HepG2 (cell line): ENCODE results near the gene CNP. TPM values are rescaled to one million over a fixed set of nuclear protein-coding genes. Genes with fewer than 3 reads are reported as not detected.

Experiments
- ATAC-seq: fragments of 200-7000 bp; cut with Tn5 transposase; 3 replicates; pipeline ENCODE4 v1.9.1; 2020; ENCODE audit warnings: mild to moderate bottlenecking, moderate library complexity
- BruUV-seq: library from RNA; stranded (reverse); fragments of 400-500 nt; replicated peaks from 2 replicates; lab custom pipeline; 2021; lab: Mats Ljungman, UMichigan
- CTCF ChIA-PET: fragments of 300-600 bp; formaldehyde crosslinking; extraction: SDS; loops from one replicate; lab custom pipeline; 2021; ENCODE audit warnings: low total read pairs, inconsistent platforms, low intra/inter-chr PET ratio; lab: Yijun Ruan, JAX
- POLR2A ChIA-PET: fragments of 350-600 bp; sonication (Branson Sonifier 250); formaldehyde crosslinking; loops from one replicate; lab custom pipeline; 2020; ENCODE audit warnings: antibody characterized with exemption, inconsistent platforms; lab: Yijun Ruan, JAX
- DNase-seq: peaks from one replicate; pipeline ENCODE4 v3.0.0-alpha.2; 2015; ENCODE audit warnings: low spot score
- FAIRE-seq: peaks from 3 replicates; lab custom pipeline; 2011; peaks lifted over from hg19 to GRCh38; lab: Jason Lieb, UNC
- H2AFZ ChIP-seq: one replicate; pipeline ENCODE4 v1.6.1; 2011; ENCODE audit warnings: low read length, inconsistent platforms
- H3K27ac ChIP-seq: fragments of 300-600 bp; 3 replicates; pipeline ENCODE4 v1.8.0; 2011; ENCODE audit warnings: mixed run types, mild to moderate bottlenecking, mixed read lengths, low read length, inconsistent platforms; ENCODE audit not compliant: insufficient read depth; ENCODE audit errors: extremely low read length
- H3K27me3 ChIP-seq, 2 experiments: fragments of 200-600 bp in 1 of 2; 2 replicates in 1 of 2; 3 replicates in 1 of 2; pipeline versions ENCODE4 v1.6.0 to v1.8.0; 2011; ENCODE audit warnings: low read length in 2 of 2, mild to moderate bottlenecking in 2 of 2, moderate library complexity in 2 of 2, inconsistent platforms in 1 of 2; ENCODE audit not compliant: insufficient read depth in 2 of 2, control insufficient read depth in 1 of 2
- H3K36me3 ChIP-seq, 2 experiments: fragments of 200-600 bp in 1 of 2; replicated peaks in 1 of 2; 2 replicates in 1 of 2; 3 replicates in 1 of 2; pipeline versions ENCODE4 v1.5.1 to v1.8.0; 2011; ENCODE audit warnings: low read length in 2 of 2, inconsistent platforms in 1 of 2; ENCODE audit not compliant: insufficient read depth in 2 of 2, control insufficient read depth in 1 of 2
- H3K4me1 ChIP-seq: 2 replicates; pipeline ENCODE4 v1.5.1; 2012; ENCODE audit warnings: low read length, inconsistent platforms; ENCODE audit not compliant: insufficient read depth
- H3K4me2 ChIP-seq: 2 replicates; pipeline ENCODE4 v1.6.0; 2011; ENCODE audit warnings: low read depth, low read length, inconsistent platforms
- H3K4me3 ChIP-seq, 3 experiments: fragments of 200-600 bp in 1 of 3; sonication (generic), shearing (Covaris generic) in 1 of 3; replicated peaks in 1 of 3; 2 replicates each; pipeline ENCODE4 v1.5.1; 2011 to 2016; ENCODE audit warnings: low read length in 3 of 3, inconsistent platforms in 2 of 3, low read depth in 2 of 3, mild to moderate bottlenecking in 2 of 3, control low read depth in 1 of 3, mixed read lengths in 1 of 3; ENCODE audit not compliant: insufficient read depth in 1 of 3
- H3K79me2 ChIP-seq: one replicate; pipeline ENCODE4 v1.6.1; 2011; ENCODE audit warnings: low read length, inconsistent platforms; ENCODE audit not compliant: insufficient read depth
- H3K9ac ChIP-seq: 2 replicates; pipeline ENCODE4 v1.6.0; 2011; ENCODE audit warnings: mild to moderate bottlenecking, low read depth, low read length, inconsistent platforms; ENCODE audit not compliant: insufficient read depth
- H3K9me3 ChIP-seq: 2 replicates; pipeline ENCODE4 v1.5.1; 2012; ENCODE audit warnings: mild to moderate bottlenecking, low read length
- H4K20me1 ChIP-seq: 2 replicates; pipeline ENCODE4 v1.6.0; 2011; ENCODE audit warnings: inconsistent platforms, mild to moderate bottlenecking, low read length, moderate library complexity; ENCODE audit not compliant: insufficient read depth
- CEBPB ChIP-seq: IDR thresholded peaks from 2 replicates; pipeline ENCODE4 v1.6.1; 2011; ENCODE audit warnings: low read depth, low read length, improper control_type of control experiment, borderline replicate concordance
- SRSF9 ChIP-seq: fragments of 200-400 bp; formaldehyde crosslinking; IDR thresholded peaks from 2 replicates; pipeline ENCODE4 v1.6.1; 2018; ENCODE audit warnings: borderline replicate concordance, mild to moderate bottlenecking, low read depth, low read length; ENCODE audit not compliant: insufficient read depth, poor library complexity, severe bottlenecking
- WGBS: methylation state at CpG from one replicate; pipeline ENCODE4 v1.1.6; 2017; ENCODE audit warnings: low lambda C conversion rate; 5-methylcytosine and 5-hydroxymethylcytosine counted together
- in situ Hi-C: cut with HindIII; loops from 2 replicates; pipeline ENCODE4 v1.10.0; 2017; ENCODE audit warnings: low pct_unique_long_range_greater_than_20kb; ENCODE audit not compliant: extremely low pct_ligation_motif_present
- intact Hi-C: fragments of 100-400 bp; cut with micrococcal nuclease; formaldehyde crosslinking; loops from one replicate; pipeline ENCODE4 v1.10.0; 2022; ENCODE audit not compliant: unreplicated experiment
- polyA plus RNA-seq, 8 experiments: library from polyadenylated mRNA; depleted of rRNA in 3 of 8; stranded (reverse) in 7 of 8; unstranded in 1 of 8; fragments of >200 nt; fragmentation: Illumina TruSeq in 4 of 8; extraction: Trizol in 4 of 8; gene quantifications; 2 replicates each; pipeline versions ENCODE4 v1.2.1 to v1.2.3, GENCODE V29; 2011 to 2016; ENCODE audit warnings: low read depth in 4 of 8, missing spikeins in 1 of 8, mixed read lengths in 1 of 8; ENCODE audit not compliant: insufficient read depth in 1 of 8
- total RNA-seq, 5 experiments: library from RNA; depleted of rRNA; stranded (reverse); fragments of >200 nt; fragmentation: Illumina TruSeq; extraction: Trizol; gene quantifications; 2 replicates each; pipeline ENCODE4 v1.2.3, GENCODE V29; 2016; ENCODE audit warnings: low read depth in 1 of 5
- TF ChIP-seq, protein P1 (sequence below): sonication (generic); formaldehyde crosslinking; IDR thresholded peaks from 2 replicates; pipeline ENCODE4 v1.5.0; 2020; ENCODE audit warnings: mild to moderate bottlenecking, missing genetic modification reagents, borderline replicate concordance
- TF ChIP-seq, protein P2 (sequence below): sonication (generic); formaldehyde crosslinking; IDR thresholded peaks from 2 replicates; pipeline ENCODE4 v1.4.0; 2020; ENCODE audit warnings: missing genetic modification reagents; ENCODE audit errors: not compliant biosample characterization
- TF ChIP-seq, protein P3 (sequence below): sonication (generic); formaldehyde crosslinking; IDR thresholded peaks from 2 replicates; pipeline ENCODE4 v1.8.0; 2022; ENCODE audit warnings: mild to moderate bottlenecking, missing genetic modification reagents, moderate library complexity
- TF ChIP-seq, protein P4 (sequence below): fragments of 450-650 bp; IDR thresholded peaks from 2 replicates; pipeline ENCODE4 v1.6.1; 2017; ENCODE audit warnings: mild to moderate bottlenecking
- TF ChIP-seq, protein P5 (sequence below), 2 experiments: fragments of 450-650 bp in 1 of 2; sonication (generic) in 1 of 2; formaldehyde crosslinking; IDR thresholded peaks; 2 replicates each; pipeline versions ENCODE4 v1.5.0 to v1.8.0; 2020 to 2022; ENCODE audit warnings: mild to moderate bottlenecking in 1 of 2, missing genetic modification reagents in 1 of 2

The CNP gene
- total and polyA plus RNA-seq, 2 of the 13 experiments (the other 11 are each of a cell fraction or from before 2014, with no cell fraction given), result 97.2 to 161 TPM

DNA sequence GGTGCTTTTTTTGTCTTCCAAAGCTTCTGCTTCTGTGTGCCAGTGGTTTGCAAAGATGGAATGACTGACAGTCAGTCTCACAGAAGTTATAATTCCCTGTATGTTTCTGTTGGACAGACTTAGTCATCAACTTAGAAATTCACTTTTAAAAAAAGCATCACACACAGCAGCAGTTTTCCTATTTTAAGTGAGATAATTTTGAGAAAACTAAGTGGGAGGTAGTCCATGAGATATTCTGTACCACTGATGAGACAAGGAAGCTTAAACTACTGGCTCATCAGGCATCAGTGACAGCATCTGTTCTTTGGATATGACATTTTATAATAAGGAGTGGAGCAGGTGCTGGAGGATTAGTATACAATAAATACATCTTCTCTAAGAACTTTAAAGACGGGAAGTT is 20.0 kb downstream of the CNP start (continued):
- TF ChIP-seq, protein P1, sequence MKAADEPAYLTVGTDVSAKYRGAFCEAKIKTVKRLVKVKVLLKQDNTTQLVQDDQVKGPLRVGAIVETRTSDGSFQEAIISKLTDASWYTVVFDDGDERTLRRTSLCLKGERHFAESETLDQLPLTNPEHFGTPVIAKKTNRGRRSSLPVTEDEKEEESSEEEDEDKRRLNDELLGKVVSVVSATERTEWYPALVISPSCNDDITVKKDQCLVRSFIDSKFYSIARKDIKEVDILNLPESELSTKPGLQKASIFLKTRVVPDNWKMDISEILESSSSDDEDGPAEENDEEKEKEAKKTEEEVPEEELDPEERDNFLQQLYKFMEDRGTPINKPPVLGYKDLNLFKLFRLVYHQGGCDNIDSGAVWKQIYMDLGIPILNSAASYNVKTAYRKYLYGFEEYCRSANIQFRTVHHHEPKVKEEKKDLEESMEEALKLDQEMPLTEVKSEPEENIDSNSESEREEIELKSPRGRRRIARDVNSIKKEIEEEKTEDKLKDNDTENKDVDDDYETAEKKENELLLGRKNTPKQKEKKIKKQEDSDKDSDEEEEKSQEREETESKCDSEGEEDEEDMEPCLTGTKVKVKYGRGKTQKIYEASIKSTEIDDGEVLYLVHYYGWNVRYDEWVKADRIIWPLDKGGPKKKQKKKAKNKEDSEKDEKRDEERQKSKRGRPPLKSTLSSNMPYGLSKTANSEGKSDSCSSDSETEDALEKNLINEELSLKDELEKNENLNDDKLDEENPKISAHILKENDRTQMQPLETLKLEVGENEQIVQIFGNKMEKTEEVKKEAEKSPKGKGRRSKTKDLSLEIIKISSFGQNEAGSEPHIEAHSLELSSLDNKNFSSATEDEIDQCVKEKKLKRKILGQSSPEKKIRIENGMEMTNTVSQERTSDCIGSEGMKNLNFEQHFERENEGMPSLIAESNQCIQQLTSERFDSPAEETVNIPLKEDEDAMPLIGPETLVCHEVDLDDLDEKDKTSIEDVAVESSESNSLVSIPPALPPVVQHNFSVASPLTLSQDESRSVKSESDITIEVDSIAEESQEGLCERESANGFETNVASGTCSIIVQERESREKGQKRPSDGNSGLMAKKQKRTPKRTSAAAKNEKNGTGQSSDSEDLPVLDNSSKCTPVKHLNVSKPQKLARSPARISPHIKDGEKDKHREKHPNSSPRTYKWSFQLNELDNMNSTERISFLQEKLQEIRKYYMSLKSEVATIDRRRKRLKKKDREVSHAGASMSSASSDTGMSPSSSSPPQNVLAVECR, result no peak
- TF ChIP-seq, protein P2, sequence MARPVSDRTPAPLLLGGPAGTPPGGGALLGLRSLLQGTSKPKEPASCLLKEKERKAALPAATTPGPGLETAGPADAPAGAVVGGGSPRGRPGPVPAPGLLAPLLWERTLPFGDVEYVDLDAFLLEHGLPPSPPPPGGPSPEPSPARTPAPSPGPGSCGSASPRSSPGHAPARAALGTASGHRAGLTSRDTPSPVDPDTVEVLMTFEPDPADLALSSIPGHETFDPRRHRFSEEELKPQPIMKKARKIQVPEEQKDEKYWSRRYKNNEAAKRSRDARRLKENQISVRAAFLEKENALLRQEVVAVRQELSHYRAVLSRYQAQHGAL, result no peak
- TF ChIP-seq, protein P3, sequence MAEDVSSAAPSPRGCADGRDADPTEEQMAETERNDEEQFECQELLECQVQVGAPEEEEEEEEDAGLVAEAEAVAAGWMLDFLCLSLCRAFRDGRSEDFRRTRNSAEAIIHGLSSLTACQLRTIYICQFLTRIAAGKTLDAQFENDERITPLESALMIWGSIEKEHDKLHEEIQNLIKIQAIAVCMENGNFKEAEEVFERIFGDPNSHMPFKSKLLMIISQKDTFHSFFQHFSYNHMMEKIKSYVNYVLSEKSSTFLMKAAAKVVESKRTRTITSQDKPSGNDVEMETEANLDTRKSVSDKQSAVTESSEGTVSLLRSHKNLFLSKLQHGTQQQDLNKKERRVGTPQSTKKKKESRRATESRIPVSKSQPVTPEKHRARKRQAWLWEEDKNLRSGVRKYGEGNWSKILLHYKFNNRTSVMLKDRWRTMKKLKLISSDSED (CRISPR knock-in tag), result no peak

DNA sequence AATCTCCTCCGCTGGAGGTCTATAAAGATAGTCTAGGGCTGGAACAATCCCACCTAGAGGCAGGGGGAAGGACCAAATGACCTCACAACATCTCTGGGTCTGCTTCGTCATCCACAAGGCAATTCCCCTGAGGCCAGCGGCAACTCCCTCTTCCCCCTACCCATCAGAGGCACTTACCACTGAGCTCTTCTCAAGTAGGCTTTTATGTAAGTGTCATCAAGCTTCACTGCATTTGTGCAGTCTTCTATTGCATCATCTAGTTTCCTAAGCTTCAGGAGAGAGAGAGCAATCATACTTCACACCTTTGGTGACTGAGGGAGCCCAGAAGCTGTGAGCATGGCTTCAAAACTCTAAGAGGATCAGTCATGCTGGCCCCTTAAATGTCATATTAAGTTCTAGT is 21.0 kb downstream of the CNP start:
- Histone ChIP-seq H3K9me3 (no peaks in the 10 kb centered on the region), H2AFZ (no peak overlapping the region), H3K4me3 (no peak overlapping the region), H3K4me2 (no peak overlapping the region), H3K4me1 (peaks cover 36% of the 10 kb centered on the region), H3K9ac (no peak overlapping the region), H3K27ac (no peak overlapping the region), H4K20me1 (no peaks in the 10 kb centered on the region; the same call in 1 of the 2 replicates), H3K27me3 (no peaks in the 10 kb centered on the region), H3K79me2 (no peaks in the 10 kb centered on the region), H3K36me3 (peaks cover 49 to 85% of the 10 kb centered on the region in 2 experiments)
- in situ Hi-C loops, result no loop called here
- no peak for FAIRE-seq
- no peak for ATAC-seq
- TF ChIP-seq CEBPB (peak; percentile 58), SRSF9 (no peak)
- TF ChIP-seq, protein P4, sequence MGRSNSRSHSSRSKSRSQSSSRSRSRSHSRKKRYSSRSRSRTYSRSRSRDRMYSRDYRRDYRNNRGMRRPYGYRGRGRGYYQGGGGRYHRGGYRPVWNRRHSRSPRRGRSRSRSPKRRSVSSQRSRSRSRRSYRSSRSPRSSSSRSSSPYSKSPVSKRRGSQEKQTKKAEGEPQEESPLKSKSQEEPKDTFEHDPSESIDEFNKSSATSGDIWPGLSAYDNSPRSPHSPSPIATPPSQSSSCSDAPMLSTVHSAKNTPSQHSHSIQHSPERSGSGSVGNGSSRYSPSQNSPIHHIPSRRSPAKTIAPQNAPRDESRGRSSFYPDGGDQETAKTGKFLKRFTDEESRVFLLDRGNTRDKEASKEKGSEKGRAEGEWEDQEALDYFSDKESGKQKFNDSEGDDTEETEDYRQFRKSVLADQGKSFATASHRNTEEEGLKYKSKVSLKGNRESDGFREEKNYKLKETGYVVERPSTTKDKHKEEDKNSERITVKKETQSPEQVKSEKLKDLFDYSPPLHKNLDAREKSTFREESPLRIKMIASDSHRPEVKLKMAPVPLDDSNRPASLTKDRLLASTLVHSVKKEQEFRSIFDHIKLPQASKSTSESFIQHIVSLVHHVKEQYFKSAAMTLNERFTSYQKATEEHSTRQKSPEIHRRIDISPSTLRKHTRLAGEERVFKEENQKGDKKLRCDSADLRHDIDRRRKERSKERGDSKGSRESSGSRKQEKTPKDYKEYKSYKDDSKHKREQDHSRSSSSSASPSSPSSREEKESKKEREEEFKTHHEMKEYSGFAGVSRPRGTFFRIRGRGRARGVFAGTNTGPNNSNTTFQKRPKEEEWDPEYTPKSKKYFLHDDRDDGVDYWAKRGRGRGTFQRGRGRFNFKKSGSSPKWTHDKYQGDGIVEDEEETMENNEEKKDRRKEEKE, result no peak
- TF ChIP-seq, protein P5, sequence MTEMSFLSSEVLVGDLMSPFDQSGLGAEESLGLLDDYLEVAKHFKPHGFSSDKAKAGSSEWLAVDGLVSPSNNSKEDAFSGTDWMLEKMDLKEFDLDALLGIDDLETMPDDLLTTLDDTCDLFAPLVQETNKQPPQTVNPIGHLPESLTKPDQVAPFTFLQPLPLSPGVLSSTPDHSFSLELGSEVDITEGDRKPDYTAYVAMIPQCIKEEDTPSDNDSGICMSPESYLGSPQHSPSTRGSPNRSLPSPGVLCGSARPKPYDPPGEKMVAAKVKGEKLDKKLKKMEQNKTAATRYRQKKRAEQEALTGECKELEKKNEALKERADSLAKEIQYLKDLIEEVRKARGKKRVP (CRISPR knock-in tag; IDR thresholded peaks at IDR 0.05), result peak; percentile 40 to 58; a peak in 2 of 4 replicates
- CTCF ChIA-PET, result no interaction called here
- POLR2A ChIA-PET, result no interaction called here
- intact Hi-C loops, result no loop called here
- WGBS, result 100% methylated on average over 3 of the region's 3 CpGs
- no TSS peak for BruUV-seq
- no peak for DNase-seq
